ENCODE measurements around the gene MAGEB17. TPM values are rescaled to one million over a fixed set of nuclear protein-coding genes. Genes with fewer than 3 reads are reported as not detected.

The MAGEB17 gene
- total RNA-seq, 1 experiment from 2014 or later = 0.87 TPM

DNA sequence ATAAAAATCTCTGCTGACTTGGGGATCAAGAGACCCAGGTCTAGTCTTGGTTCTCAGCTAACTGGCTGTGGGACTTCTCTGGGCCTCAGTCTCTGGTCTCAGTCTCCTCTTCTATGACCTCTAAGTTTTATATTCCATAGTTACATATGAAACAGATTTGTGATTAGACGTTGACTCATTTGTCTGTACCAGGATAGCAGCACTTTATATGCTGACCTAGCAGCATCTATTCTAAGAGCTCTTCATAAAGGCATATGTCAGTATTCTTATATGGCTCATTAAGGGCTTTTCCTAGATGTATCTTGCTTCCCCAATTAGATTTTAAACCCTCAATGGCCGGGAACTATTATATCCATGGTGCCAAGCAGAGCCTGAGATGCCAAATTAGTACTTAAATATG lies 31.2 kb upstream of the MAGEB17 start:
- Histone ChIP-seq H3K27ac (ENCODE audit: low read length) (no peak overlapping the region), H3K9me3 (ENCODE audit: low read length) (no peaks in the 10 kb centered on the region), H3K4me1 (ENCODE audit: insufficient read depth, low read length) (peaks cover 16% of the 10 kb centered on the region), H3K79me2 (ENCODE audit: low read length) (peaks cover 92% of the 10 kb centered on the region), H3K27me3 (ENCODE audit: low read length) (no peaks in the 10 kb centered on the region), H3K9ac (ENCODE audit: low read length) (no peak overlapping the region), H3K36me3 (ENCODE audit: low read depth, low read length) (no peaks in the 10 kb centered on the region), H2AFZ (ENCODE audit: low read length) (no peak overlapping the region), H4K20me1 (ENCODE audit: low read length) (no peaks in the 10 kb centered on the region), H3K4me2 (ENCODE audit: low read length) (no peak overlapping the region), H3K4me3 (ENCODE audit: low read length) (no peak overlapping the region), H3F3A (ENCODE audit: low read length, unreplicated experiment) (no peaks in the 10 kb centered on the region), H3K9me2 (replicated peaks; ENCODE audit: low read length) (no peaks in the 10 kb centered on the region)
- ATAC-seq (no peak), DNase-seq (no peak)
- intact Hi-C loops (cut with micrococcal nuclease) = no loop called here
- ChIA-PET POLR2A (ENCODE audit: unreplicated experiment) (interaction anchor here (0.7 kb wide), 1 partner anchor 461 kb away, joined by 4 read pairs; no protein-coding TSS in a partner anchor), CTCF (no interaction called here)
- TF ChIP-seq EZH2phosphoT487 (IDR thresholded peaks at IDR 0.05; ENCODE audit: borderline replicate concordance, low read length) (no peak), EZH2 (IDR thresholded peaks at IDR 0.05; ENCODE audit: low read length, unreplicated experiment) (no peak)
- TF ChIP-seq, protein P1, sequence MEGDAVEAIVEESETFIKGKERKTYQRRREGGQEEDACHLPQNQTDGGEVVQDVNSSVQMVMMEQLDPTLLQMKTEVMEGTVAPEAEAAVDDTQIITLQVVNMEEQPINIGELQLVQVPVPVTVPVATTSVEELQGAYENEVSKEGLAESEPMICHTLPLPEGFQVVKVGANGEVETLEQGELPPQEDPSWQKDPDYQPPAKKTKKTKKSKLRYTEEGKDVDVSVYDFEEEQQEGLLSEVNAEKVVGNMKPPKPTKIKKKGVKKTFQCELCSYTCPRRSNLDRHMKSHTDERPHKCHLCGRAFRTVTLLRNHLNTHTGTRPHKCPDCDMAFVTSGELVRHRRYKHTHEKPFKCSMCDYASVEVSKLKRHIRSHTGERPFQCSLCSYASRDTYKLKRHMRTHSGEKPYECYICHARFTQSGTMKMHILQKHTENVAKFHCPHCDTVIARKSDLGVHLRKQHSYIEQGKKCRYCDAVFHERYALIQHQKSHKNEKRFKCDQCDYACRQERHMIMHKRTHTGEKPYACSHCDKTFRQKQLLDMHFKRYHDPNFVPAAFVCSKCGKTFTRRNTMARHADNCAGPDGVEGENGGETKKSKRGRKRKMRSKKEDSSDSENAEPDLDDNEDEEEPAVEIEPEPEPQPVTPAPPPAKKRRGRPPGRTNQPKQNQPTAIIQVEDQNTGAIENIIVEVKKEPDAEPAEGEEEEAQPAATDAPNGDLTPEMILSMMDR (conservative IDR thresholded peaks at IDR 0.05; ENCODE audit: low read depth, low read length) = no peak
- no TSS peak for BruUV-seq (replicated peaks)

DNA sequence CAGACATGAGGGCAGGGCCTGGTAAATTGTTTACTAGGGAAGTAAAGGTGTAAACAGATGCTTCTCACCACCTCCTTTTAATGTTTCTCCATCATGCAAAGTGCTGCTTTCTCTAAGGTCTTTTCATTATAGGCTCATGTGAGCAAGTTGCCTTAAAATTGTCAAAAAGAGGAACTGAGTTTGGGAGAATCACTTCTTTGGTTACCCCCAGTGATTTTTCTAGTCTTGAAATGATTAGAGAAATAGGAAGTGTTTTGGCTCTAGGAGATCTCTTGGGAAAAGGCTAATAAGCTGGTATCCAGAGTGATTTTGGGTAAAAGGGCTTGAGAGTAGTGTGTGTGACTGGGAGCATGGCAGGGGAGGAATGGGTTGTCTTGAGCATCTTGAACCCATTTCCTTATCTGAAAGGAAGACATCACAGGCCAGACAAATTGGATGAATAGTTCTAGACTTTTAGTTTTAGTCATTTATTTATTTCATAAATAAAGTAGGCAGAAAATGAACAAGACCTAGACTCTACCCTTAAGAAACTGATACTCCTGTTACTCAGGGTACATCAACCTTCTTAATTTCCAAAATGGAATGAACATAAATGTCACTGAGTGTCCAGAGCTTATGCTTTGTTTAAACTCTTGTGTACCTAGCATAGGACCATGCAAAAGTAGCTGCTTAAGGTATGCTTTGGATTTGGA lies 29.7 kb upstream of the MAGEB17 start:
- Histone ChIP-seq H4K20me1 (ENCODE audit: low read length) (no peaks in the 10 kb centered on the region), H3K4me2 (ENCODE audit: low read length) (no peak overlapping the region), H3F3A (ENCODE audit: low read length, unreplicated experiment) (no peaks in the 10 kb centered on the region), H2AFZ (ENCODE audit: low read length) (no peak overlapping the region), H3K27me3 (ENCODE audit: low read length) (no peaks in the 10 kb centered on the region), H3K9ac (ENCODE audit: low read length) (no peak overlapping the region), H3K4me3 (ENCODE audit: low read length) (no peak overlapping the region), H3K27ac (ENCODE audit: low read length) (no peak overlapping the region), H3K36me3 (ENCODE audit: low read depth, low read length) (no peaks in the 10 kb centered on the region), H3K9me2 (replicated peaks; ENCODE audit: low read length) (no peaks in the 10 kb centered on the region), H3K9me3 (ENCODE audit: low read length) (no peaks in the 10 kb centered on the region), H3K4me1 (ENCODE audit: insufficient read depth, low read length) (peaks cover 29% of the 10 kb centered on the region), H3K79me2 (ENCODE audit: low read length) (peaks cover 86% of the 10 kb centered on the region)
- ATAC-seq = no peak
- no peak for DNase-seq
- CTCF ChIA-PET = no interaction called here
- no TSS peak for BruUV-seq (replicated peaks)
- intact Hi-C loops (cut with micrococcal nuclease) = no loop called here
- TF ChIP-seq, protein P1 (conservative IDR thresholded peaks at IDR 0.05; ENCODE audit: low read depth, low read length) = no peak
- TF ChIP-seq EZH2 (IDR thresholded peaks at IDR 0.05; ENCODE audit: low read length, unreplicated experiment) = no peak
- POLR2A ChIA-PET (ENCODE audit: unreplicated experiment) = no interaction called here

DNA sequence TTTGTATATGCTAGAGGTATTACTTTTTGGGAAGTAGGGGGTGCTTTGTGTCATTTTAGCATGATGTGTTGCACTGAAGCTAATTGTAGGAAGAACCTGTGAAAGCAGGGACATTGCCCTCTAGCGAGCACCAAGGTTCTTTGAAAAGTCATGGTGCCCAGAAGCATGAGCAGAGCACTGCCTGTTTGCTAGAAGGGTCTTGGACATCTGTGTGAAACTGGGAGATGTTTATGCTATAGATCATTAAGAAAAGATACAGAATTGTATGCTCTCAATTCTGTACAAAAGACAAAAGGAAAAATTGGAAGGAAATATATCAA lies 29.2 kb upstream of the MAGEB17 start:
- intact Hi-C loops (cut with micrococcal nuclease) = no loop called here
- Histone ChIP-seq H3K4me2 (ENCODE audit: low read length) (no peak overlapping the region), H3K4me1 (ENCODE audit: insufficient read depth, low read length) (peaks cover 29% of the 10 kb centered on the region), H3K9me2 (replicated peaks; ENCODE audit: low read length) (no peaks in the 10 kb centered on the region), H2AFZ (ENCODE audit: low read length) (no peak overlapping the region), H3K9me3 (ENCODE audit: low read length) (no peaks in the 10 kb centered on the region), H3K79me2 (ENCODE audit: low read length) (peaks cover 86% of the 10 kb centered on the region), H3K27ac (ENCODE audit: low read length) (no peak overlapping the region), H3K27me3 (ENCODE audit: low read length) (no peaks in the 10 kb centered on the region), H3K4me3 (ENCODE audit: low read length) (no peak overlapping the region), H3K36me3 (ENCODE audit: low read depth, low read length) (0 out of 2 replicates have a peak, but pooled peaks cover under 1% of the 10 kb centered on the region), H3F3A (ENCODE audit: low read length, unreplicated experiment) (no peaks in the 10 kb centered on the region), H3K9ac (ENCODE audit: low read length) (no peak overlapping the region), H4K20me1 (ENCODE audit: low read length) (no peaks in the 10 kb centered on the region)
- no TSS peak for BruUV-seq (replicated peaks)
- POLR2A ChIA-PET (ENCODE audit: unreplicated experiment) = no interaction called here
- ATAC-seq (no peak), DNase-seq (no peak)
- no peak for TF ChIP-seq EZH2 (IDR thresholded peaks at IDR 0.05; ENCODE audit: low read length, unreplicated experiment)
- no peak for TF ChIP-seq EZH2phosphoT487 (IDR thresholded peaks at IDR 0.05; ENCODE audit: borderline replicate concordance, low read length)
- TF ChIP-seq, protein P1 (conservative IDR thresholded peaks at IDR 0.05; ENCODE audit: low read depth, low read length) = no peak
- CTCF ChIA-PET = no interaction called here

All from PC-3 (cell line).